ENCODE results near the gene WFDC2. TPM values are rescaled to one million over a fixed set of nuclear protein-coding genes. Genes with fewer than 3 reads are reported as not detected.
"Not testable (repeated sequence)": the region's sequence is repeated elsewhere in the genome, so short reads cannot be mapped to it uniquely, and the experiment has no call there.

Gene WFDC2
- polyA plus RNA-seq, 3 donors, result 123 to 249 (median 182) TPM

DNA sequence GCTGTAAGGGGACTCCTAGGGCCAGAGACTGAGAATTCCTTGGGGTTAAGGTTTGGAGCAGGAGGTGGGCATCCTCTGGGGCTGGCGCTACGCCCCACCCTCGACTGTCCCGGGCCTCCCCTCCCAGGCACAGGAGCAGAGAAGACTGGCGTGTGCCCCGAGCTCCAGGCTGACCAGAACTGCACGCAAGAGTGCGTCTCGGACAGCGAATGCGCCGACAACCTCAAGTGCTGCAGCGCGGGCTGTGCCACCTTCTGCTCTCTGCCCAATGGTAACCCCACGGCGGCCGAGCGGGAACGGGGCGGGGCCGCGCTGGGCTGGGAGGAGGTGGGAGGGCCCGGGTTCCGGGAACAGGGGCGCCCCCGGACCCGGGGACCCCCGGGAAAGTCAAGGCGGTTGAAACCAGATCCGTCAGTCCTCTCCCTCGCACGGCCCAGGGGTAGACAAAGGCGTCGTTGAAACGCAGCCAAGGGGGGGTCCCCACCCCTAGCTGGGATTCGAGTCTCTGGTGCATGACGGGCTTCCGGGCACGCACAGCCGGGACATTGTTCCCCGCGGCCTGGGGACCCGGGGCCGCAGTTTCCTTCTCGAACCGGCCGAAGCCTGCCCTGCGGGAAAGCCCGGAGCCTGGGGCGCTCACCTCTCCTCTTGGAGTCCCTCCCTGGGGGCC is 844 bp downstream of the WFDC2 start:
- DNase-seq (ENCODE audit: extremely low read depth in 1 of 11, low read depth in 9 of 11, low spot score in 4 of 11), result peak; percentile 50 to 80 (median 69)

GRCh38 chr20:45470937-45471336 is 1.4 kb downstream of the WFDC2 start:
- peak in 5 of 11 donors; percentile 9 to 31 (median 22) for DNase-seq (ENCODE audit: extremely low read depth in 1 of 11, low read depth in 9 of 11, low spot score in 4 of 11)

- DNase-seq (ENCODE audit: extremely low read depth in 1 of 11, low read depth in 9 of 11, low spot score in 4 of 11), result not testable (repeated sequence)
These were observed 2.7 kb downstream of the WFDC2 start for GRCh38 chr20:45472286-45472685.

GRCh38 chr20:45477530-45478148 is 8.1 kb downstream of the WFDC2 start:
- not testable (repeated sequence) for DNase-seq (ENCODE audit: extremely low read depth in 1 of 11, low read depth in 9 of 11, low spot score in 4 of 11)

DNA sequence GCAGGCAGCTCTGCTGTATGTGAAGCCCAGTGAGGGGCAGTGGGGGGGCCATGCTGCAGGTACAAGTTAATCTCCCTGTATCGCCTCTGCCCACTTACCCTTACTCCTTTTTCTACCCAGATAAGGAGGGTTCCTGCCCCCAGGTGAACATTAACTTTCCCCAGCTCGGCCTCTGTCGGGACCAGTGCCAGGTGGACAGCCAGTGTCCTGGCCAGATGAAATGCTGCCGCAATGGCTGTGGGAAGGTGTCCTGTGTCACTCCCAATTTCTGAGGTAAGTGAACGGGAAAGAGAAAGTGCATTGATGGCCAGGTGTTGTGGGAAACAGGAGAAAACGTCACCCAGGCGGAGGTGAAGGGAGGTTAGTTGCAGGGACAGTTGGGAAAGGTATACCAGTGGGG is 10.3 kb downstream of the WFDC2 start:
- no peak for DNase-seq (ENCODE audit: extremely low read depth in 1 of 11, low read depth in 9 of 11, low spot score in 4 of 11)

- DNase-seq (ENCODE audit: extremely low read depth in 1 of 11, low read depth in 9 of 11, low spot score in 4 of 11), result no peak
These were observed 15.1 kb downstream of the WFDC2 start for GRCh38 chr20:45484676-45485075.

- DNase-seq (ENCODE audit: extremely low read depth in 1 of 11, low read depth in 9 of 11, low spot score in 4 of 11), result no peak
These were observed 15.8 kb downstream of the WFDC2 start for GRCh38 chr20:45485388-45485787.

- no peak for DNase-seq (ENCODE audit: extremely low read depth in 1 of 11, low read depth in 9 of 11, low spot score in 4 of 11)
These were observed 17.7 kb downstream of the WFDC2 start for GRCh38 chr20:45487231-45487635.

DNA sequence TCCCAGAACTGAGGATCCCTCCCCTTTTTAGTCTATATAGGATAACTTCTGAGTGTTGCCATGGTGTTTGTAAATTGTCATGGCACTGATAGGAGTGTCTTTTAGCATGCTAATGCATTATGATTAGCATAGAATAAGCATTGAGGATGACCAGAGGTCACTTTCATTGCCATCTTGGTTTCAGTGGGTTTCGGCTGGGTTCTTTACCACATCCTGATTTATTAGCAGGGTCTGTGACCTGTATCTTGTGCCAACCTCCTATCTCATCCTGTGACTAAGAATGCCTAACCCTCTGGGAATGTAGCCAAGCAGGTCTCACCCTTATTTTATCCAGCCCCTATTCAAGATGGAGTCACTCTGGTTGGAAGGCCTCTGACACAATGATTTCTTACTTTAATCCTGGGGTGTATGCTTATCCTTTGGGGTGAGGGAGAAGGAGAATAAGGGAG is 19.6 kb downstream of the WFDC2 start:
- DNase-seq (ENCODE audit: extremely low read depth in 1 of 11, low read depth in 9 of 11, low spot score in 4 of 11), result no peak

DNA sequence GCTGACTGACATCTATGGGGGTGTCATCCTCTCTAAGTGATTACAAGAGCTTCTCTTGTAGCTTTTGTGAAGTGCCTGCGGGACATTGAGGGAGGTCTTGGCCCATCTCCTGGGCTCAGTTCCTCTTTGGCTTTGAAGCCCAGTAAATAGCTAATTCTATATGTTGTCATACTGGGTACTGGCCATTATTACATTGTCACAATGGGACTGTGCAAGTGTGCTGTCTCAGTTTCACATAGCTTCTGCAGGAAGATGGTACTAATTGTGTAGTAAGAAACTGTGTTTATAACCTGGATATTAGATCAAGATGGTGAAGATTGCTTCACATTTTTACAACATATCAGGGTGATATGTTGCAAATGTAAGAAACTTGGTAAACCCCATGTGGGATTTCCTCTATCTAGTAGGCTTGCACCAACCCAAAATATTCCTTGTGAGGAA is 26.0 kb downstream of the WFDC2 start:
- no peak for DNase-seq (ENCODE audit: extremely low read depth in 1 of 11, low read depth in 9 of 11, low spot score in 4 of 11)

DNA sequence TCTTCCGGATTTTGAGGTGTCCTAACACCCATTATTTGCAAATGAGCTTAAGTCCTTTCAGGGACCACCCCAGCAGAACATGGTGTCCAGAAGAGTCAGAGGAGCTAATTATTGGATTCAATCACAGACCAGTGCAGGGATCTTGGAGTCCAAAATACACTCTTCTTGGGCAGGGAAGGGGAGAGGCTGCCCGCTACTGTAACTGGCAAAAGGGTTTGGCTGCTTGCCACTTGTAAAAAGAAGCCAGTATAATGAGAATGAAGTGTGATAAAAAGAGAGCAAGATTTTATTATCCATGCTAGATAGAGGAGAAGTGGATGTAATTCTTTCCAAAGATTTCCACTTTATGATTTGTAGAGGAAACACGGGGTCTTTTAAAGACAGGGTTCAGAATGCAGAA is 26.6 kb downstream of the WFDC2 start:
- DNase-seq (ENCODE audit: extremely low read depth in 1 of 11, low read depth in 9 of 11, low spot score in 4 of 11), result no peak

GRCh38 chr20:45497971-45498494 is 28.5 kb downstream of the WFDC2 start:
- DNase-seq (ENCODE audit: extremely low read depth in 1 of 11, low read depth in 9 of 11, low spot score in 4 of 11), result no peak

GRCh38 chr20:45500022-45500421 is 30.5 kb downstream of the WFDC2 start:
- DNase-seq (ENCODE audit: extremely low read depth in 1 of 11, low read depth in 9 of 11, low spot score in 4 of 11), result no peak

DNA sequence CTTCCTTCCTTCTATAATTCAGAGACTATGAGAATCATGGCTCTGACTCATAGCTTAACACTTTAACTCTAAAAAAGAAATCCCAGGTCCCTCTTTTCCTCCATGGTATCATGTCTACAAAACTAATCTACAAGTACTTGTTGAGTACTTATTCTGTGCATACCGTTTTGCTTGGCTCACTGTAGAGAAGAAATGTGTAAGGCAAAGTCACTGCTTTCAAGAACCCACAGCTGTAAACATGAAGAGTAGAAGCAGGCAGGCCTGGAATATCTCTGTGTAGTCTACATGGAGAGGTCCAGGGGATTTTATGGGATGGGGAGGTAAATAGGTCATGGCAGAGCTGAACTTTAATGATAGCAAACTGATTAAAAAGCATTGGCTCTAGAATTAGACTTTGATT is 32.0 kb downstream of the WFDC2 start:
- DNase-seq (ENCODE audit: extremely low read depth in 1 of 11, low read depth in 9 of 11, low spot score in 4 of 11), result no peak

DNA sequence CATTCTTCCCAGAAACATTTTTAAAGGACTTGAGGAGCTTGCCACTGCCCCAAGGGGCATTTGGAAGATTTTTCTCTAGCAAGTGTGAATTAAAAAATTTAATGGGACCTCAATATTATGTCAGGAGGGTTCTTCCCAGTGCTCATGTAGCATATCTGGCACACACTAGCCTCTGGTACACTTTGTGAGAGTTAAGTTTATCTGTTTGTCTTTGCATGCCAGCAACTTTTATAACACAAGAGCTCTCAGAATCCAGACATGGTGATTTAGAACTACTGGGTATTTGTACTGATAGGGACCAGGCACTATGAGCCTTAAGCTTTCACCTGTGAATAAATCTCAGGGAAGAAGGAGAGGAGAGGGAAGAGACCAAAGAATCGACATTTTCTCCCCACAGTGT is 33.0 kb downstream of the WFDC2 start:
- no peak for DNase-seq (ENCODE audit: extremely low read depth in 1 of 11, low read depth in 9 of 11, low spot score in 4 of 11)

DNA sequence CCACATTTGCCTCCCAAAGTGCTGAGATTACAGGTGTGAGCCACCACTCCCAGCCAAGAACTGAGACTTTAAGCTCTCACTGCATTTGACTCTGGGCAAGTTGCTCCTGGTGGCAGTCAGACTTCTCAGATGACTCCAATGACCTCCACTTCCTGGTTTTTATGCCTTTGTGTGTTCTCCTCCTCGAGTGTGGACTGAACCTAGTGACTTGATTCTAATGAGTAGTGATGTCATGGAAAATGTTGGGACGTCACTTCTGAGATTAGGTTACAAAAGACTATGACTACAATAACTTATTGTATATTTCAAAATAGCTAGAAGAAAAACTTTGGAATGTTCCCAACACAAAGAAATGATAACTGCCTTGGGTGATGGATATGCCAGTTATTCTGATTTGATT is 33.9 kb downstream of the WFDC2 start:
- no peak for DNase-seq (ENCODE audit: extremely low read depth in 1 of 11, low read depth in 9 of 11, low spot score in 4 of 11)

DNA sequence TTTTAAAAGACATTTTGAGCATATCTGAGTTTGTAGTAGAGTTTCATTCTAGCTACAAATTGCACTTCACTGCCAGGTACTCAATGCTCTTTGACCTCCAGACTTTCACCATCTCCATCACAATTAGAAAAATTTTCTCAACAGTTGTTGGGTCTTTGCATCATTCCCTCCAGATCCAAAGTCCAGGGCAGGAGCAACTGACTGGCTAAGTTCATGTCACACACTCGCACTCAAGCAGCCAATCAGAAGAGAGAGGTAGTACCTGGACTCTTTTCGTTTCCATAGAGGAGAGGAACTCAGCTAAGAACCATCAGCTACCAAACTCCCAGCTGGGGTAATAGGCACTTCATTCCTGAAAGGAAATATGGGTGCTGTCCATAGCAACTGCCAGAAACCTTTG is 36.8 kb downstream of the WFDC2 start:
- no peak for DNase-seq (ENCODE audit: extremely low read depth in 1 of 11, low read depth in 9 of 11, low spot score in 4 of 11)

GRCh38 chr20:45507011-45507820 is 37.7 kb downstream of the WFDC2 start:
- DNase-seq (ENCODE audit: extremely low read depth in 1 of 11, low read depth in 9 of 11, low spot score in 4 of 11), result no peak

GRCh38 chr20:45508068-45508886 is 38.7 kb downstream of the WFDC2 start:
- no peak for DNase-seq (ENCODE audit: extremely low read depth in 1 of 11, low read depth in 9 of 11, low spot score in 4 of 11)

All from renal cortex interstitium (tissue), 11 donors.